HUES48 (cell line): ENCODE results near the gene P2RX2.

ENCODE experiments used
- H3K27ac ChIP-seq: one replicate; pipeline ENCODE4 v1.7.0; 2013; ENCODE audit warnings: low read depth, low read length, inconsistent platforms
- H3K27me3 ChIP-seq: 2 replicates; pipeline ENCODE4 v1.6.1; 2013; ENCODE audit warnings: mild to moderate bottlenecking, low read length; ENCODE audit not compliant: control insufficient read depth, insufficient read depth
- H3K36me3 ChIP-seq: 2 replicates; pipeline ENCODE4 v1.6.1; 2013; ENCODE audit warnings: low read length; ENCODE audit not compliant: control insufficient read depth, insufficient read depth
- H3K4me1 ChIP-seq: 2 replicates; pipeline ENCODE4 v1.6.1; 2013; ENCODE audit warnings: mild to moderate bottlenecking, low read length; ENCODE audit not compliant: control insufficient read depth, insufficient read depth
- H3K4me3 ChIP-seq: 2 replicates; pipeline ENCODE4 v1.5.1; 2013; ENCODE audit warnings: mild to moderate bottlenecking, low read depth, low read length
- H3K9ac ChIP-seq: 2 replicates; pipeline ENCODE4 v1.6.1; 2013; ENCODE audit warnings: mild to moderate bottlenecking, low read depth, low read length, moderate library complexity
- H3K9me3 ChIP-seq: 2 replicates; pipeline ENCODE4 v1.6.1; 2013; ENCODE audit warnings: low read length; ENCODE audit not compliant: control insufficient read depth, insufficient read depth

P2RX2 gene

GRCh38 chr12:132658149-132658894 lies 39.7 kb downstream of the P2RX2 start:
- no peak overlapping the region for H3K9ac ChIP-seq
- no peak overlapping the region for H3K4me3 ChIP-seq
- H3K27ac ChIP-seq: no peak overlapping the region
- no peaks in the 10 kb centered on the region for H3K4me1 ChIP-seq
- H3K27me3 ChIP-seq: no peaks in the 10 kb centered on the region
- H3K9me3 ChIP-seq: no peaks in the 10 kb centered on the region
- peaks cover 98% of the 10 kb centered on the region for H3K36me3 ChIP-seq

GRCh38 chr12:132659146-132659545 lies 40.6 kb downstream of the P2RX2 start:
- H3K9ac ChIP-seq: no peak overlapping the region
- H3K4me1 ChIP-seq: no peaks in the 10 kb centered on the region
- peaks cover 98% of the 10 kb centered on the region for H3K36me3 ChIP-seq

GRCh38 chr12:132660052-132660451 lies 41.5 kb downstream of the P2RX2 start:
- H3K27ac ChIP-seq: no peak overlapping the region
- peaks cover 98% of the 10 kb centered on the region for H3K36me3 ChIP-seq
- H3K4me1 ChIP-seq: no peaks in the 10 kb centered on the region
- no peak overlapping the region for H3K4me3 ChIP-seq
- H3K9me3 ChIP-seq: no peaks in the 10 kb centered on the region
- no peaks in the 10 kb centered on the region for H3K27me3 ChIP-seq
- no peak overlapping the region for H3K9ac ChIP-seq

More at GRCh38 chr12:132659146-132659545, 40.6 kb downstream of the P2RX2 start:
- Histone ChIP-seq H3K27me3 (no peaks in the 10 kb centered on the region), H3K4me3 (no peak overlapping the region), H3K27ac (no peak overlapping the region), H3K9me3 (no peaks in the 10 kb centered on the region)

GRCh38 chr12:132660996-132661395 lies 42.4 kb downstream of the P2RX2 start:
- H3K4me3 ChIP-seq: no peak overlapping the region
- H3K4me1 ChIP-seq: no peaks in the 10 kb centered on the region
- no peak overlapping the region for H3K27ac ChIP-seq
- peaks cover 98% of the 10 kb centered on the region for H3K36me3 ChIP-seq
- H3K9ac ChIP-seq: no peak overlapping the region
- H3K9me3 ChIP-seq: no peaks in the 10 kb centered on the region
- H3K27me3 ChIP-seq: no peaks in the 10 kb centered on the region

GRCh38 chr12:132661972-132662371 lies 43.4 kb downstream of the P2RX2 start:
- no peaks in the 10 kb centered on the region for H3K4me1 ChIP-seq
- no peaks in the 10 kb centered on the region for H3K27me3 ChIP-seq
- H3K36me3 ChIP-seq: peaks cover 100% of the 10 kb centered on the region
- H3K27ac ChIP-seq: no peak overlapping the region
- H3K4me3 ChIP-seq: no peak overlapping the region
- H3K9ac ChIP-seq: no peak overlapping the region
- H3K9me3 ChIP-seq: no peaks in the 10 kb centered on the region

GRCh38 chr12:132662901-132663755 lies 44.6 kb downstream of the P2RX2 start:
- Histone ChIP-seq H3K4me3 (no peak overlapping the region), H3K36me3 (peaks cover 100% of the 10 kb centered on the region), H3K27ac (no peak overlapping the region), H3K9me3 (no peaks in the 10 kb centered on the region), H3K4me1 (no peaks in the 10 kb centered on the region), H3K27me3 (no peaks in the 10 kb centered on the region), H3K9ac (no peak overlapping the region)

GRCh38 chr12:132664206-132665148 lies 45.9 kb downstream of the P2RX2 start:
- H3K27ac ChIP-seq: no peak overlapping the region
- H3K4me1 ChIP-seq: no peaks in the 10 kb centered on the region
- H3K9me3 ChIP-seq: no peaks in the 10 kb centered on the region
- H3K36me3 ChIP-seq: peaks cover 100% of the 10 kb centered on the region
- no peaks in the 10 kb centered on the region for H3K27me3 ChIP-seq
- no peak overlapping the region for H3K9ac ChIP-seq
- no peak overlapping the region for H3K4me3 ChIP-seq

- Histone ChIP-seq H3K4me1 (no peaks in the 10 kb centered on the region), H3K27ac (no peak overlapping the region), H3K4me3 (no peak overlapping the region), H3K36me3 (peaks cover 98% of the 10 kb centered on the region), H3K9ac (no peak overlapping the region), H3K27me3 (no peaks in the 10 kb centered on the region), H3K9me3 (no peaks in the 10 kb centered on the region)
Measured at GRCh38 chr12:132665149-132665491, 46.5 kb downstream of the P2RX2 start.

- no peaks in the 10 kb centered on the region for H3K9me3 ChIP-seq
- no peak overlapping the region for H3K9ac ChIP-seq
- no peaks in the 10 kb centered on the region for H3K27me3 ChIP-seq
- H3K4me1 ChIP-seq: no peaks in the 10 kb centered on the region
- H3K4me3 ChIP-seq: no peak overlapping the region
- peaks cover 94% of the 10 kb centered on the region for H3K36me3 ChIP-seq
- H3K27ac ChIP-seq: no peak overlapping the region
Measured at GRCh38 chr12:132665794-132666193, 47.2 kb downstream of the P2RX2 start.

- no peak overlapping the region for H3K27ac ChIP-seq
- H3K9me3 ChIP-seq: no peaks in the 10 kb centered on the region
- H3K9ac ChIP-seq: no peak overlapping the region
- no peaks in the 10 kb centered on the region for H3K4me1 ChIP-seq
- H3K4me3 ChIP-seq: no peak overlapping the region
- H3K27me3 ChIP-seq: no peaks in the 10 kb centered on the region
- H3K36me3 ChIP-seq: peaks cover 92% of the 10 kb centered on the region
Measured at GRCh38 chr12:132668191-132669088, 49.9 kb downstream of the P2RX2 start.
